ENCODE measurements around the gene STARD7. TPM values are rescaled to one million over a fixed set of nuclear protein-coding genes. Genes with fewer than 3 reads are reported as not detected.
"Not testable (repeated sequence)": the region's sequence is repeated elsewhere in the genome, so short reads cannot be mapped to it uniquely, and the experiment has no call there.

STARD7 gene
- polyA plus RNA-seq, 3 donors: 142 to 163 (median 144) TPM

DNA sequence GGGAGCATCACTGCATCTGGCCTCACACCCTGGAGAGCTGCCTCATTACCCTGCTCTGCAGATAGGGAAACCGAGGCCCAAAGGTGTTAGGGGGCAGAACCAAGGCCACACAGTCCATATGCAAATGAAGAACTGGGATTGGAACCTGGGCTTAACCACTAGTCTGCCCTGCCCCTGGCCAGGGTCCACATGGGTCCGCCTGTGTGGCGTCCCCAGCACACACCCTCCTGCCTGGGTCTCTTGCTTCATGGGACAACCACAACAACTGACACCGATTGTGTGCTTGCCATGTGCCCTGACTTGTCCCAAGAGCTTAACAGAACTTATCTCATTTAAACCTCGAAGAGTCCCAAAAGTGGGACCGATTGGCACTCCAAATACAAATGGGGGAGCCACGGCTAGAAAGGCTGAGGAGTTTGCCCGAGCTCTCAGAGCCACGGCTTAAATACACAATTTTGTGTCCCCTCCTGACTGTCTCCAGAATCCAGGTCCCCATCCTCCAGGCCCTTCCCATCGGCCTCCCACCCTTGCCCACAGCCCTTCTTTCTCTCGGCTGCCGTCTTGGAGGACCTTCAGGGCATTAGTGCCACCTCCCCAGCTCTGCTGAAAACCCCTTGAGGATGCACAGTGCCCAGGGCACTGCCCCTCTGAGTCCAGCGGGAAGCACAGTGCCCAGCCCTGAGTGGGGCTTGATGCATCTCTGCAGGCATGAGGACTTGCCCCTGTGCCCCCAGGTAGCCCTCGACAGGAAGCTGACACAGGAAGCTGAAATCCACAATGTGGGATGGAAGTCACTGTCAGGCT is 57.6 kb downstream of the STARD7 start:
- DNase-seq: no peak

DNA sequence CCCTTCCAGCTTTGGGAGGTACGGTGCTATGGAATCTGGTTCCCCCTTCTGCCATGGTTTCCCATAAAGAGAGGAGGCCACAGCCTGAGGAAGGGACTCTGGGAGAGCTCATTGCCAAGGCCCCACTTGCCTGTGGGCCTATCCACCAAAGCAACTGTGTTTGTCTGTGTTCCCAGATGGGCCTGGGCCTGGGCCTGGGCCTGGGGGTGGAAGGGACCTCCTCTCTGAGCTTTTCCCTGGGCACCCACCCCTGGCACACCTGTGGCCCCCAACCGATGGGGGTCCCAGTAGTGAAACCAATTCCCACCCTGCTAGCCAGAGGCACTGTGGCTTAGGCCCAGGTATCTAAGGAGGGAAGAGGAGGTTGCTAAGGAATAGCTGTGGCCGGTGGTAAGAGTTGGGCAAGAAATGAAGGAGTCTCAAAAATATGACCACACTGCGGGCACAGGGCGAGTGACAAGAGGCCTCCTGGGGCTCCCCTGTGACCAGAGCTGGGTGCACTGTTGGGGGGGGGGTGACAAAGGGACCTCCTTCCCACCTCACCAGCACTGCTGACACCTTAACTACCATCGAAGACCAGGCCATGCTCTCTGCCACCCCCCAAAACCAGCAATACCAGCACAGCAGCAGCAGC is 58.5 kb downstream of the STARD7 start:
- no peak for DNase-seq

DNA sequence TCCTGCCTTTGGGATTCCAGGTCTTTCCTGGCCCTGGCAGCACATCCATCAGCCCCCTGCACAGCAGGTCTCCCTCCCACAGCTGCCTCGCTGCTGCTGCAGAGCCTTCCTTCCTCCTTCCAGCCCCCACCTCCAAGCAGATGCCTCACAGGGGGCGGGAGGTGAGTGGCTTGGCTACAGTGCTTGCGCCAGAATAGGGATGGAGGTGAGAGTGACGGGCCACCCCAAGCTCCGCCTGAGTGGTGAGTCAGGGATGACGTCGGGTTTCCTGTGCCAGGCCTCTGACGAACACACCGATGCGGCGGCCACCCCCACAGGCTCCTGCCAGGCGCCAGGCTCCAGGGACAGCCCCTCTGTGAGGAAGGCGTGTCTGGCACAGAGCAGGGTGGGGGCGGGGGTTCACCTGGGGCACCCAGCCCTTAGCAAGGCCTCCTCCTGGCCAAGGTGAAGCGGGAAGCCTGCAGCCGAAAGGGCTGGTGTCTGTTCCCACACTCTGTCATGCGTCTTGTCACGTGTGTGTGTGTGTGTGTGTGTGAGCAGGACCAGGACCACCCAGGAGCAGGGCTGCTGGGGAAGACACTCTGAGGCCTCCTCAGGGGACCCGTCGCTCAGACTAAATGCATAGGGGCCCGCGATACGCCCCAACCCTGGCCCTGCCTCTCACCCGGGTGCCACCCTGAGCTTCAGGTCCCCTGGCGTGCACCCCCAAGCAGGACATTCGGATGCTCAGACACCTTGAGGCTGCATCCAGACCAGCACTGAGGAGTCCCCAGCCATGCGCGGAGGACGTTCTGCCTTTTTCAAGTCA is 60.0 kb downstream of the STARD7 start:
- peak; percentile 80 for DNase-seq

DNA sequence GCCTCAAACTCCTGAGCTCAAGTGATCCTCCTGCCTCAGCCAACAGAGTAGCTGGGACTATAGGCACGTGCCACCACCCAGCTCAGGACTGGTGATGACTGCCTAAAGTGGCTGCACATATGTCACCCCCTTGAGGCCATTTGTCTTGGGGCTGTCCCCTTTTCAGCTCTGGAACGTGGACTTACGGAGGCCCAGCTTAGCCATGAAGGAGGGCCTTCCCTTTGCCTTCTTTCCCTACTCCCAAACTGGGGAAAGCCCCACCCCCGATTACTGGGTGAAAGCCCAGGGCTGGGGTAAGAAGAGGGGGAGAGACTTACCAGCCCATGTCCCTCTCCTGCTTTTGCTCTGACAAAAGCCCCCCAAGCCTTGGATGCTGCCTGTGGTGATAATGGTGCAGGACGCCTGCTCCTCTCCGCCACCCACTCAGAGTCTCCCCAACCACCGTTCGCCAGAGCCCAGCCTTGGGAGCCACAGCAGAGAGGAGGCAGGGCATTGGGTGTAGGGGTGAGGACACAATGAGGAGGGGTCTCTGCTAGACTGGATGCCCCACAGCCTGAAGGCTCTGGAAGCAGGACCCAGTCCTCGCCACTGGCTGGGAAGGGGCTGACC is 60.9 kb downstream of the STARD7 start:
- no peak for DNase-seq

DNA sequence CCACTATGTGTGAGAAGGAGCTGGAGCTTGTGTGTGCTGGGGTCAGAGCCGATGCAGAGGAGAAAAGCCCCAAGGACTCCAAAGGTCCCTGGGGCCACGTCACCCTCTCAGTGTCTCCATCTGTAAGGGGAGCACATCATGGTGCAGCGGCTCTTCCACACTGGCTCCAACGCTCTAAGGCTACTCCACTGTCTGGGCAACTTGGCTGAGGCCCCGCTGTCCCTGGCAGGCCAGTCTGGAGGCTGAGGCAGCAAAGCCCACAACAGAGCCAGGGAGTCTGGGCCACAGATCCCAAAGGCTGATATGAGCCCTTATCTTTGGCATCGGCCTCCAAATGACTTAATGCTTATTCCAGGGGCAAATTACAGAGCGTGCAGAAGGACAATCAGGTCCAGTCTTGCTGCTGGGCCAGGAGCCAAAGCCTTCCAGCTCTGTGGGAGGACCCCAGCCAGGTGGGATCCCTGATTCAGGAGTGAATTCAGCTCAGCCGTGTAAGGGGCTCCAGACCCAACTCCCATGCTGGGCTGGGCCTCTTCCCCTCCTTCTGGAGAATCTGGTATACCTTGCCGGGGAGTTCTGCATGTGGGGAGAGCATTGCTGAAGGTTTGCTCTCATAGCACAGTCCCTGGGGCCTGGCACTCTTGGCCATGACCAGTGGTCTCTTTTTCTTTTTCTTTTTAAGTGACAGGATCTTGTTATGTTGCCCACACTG is 61.6 kb downstream of the STARD7 start:
- DNase-seq: no peak

DNA sequence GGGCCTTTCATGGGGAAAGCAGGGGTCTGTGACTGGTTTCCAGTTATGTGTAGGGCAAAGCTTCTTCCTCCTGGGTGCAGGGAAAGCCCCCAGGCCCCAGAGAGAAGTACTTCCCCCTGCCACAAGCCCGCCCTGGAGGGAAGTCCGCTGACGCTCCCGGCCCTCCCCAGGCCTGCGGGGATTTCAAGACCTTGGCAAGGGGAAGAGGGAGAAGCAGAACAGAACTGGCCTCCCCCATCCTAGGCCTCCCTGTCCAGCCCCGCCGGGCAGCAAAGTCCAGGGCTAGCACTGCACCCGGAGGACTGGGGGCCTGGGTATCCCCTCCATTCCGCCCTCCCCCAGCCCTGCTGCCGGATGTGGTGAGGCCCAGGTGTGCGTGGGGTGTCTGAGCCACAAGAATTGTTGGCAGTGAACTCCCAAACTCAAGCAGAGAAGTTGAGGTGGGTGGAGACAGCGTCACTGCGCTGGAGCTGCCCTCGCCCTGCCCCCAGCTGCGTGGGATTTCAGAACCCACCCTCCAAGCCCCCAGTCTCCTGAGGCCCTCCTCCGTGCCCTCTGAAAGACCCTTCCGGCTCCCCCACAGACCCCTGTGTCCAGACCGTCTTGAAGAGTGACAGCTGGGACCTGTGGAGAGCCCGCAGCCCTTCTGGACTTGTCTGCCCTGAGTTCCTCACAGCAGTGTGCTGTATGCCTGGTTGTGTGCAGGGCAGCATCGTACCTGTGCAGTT is 62.3 kb downstream of the STARD7 start:
- DNase-seq: no peak

DNA sequence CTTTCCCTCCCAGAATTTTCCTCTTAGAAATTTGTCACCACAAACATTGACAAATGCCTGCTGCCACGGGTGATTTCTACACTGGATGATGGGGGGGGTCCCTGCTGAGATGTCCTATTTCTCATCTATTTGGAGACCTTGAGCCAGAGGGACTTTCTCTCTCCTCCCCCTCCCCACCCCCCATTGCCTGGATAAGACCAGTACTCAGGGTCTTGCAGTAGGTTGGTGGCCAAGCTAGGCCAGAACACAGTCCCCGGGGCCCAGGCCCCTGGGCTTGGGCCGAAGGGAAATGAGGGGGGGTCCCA is 62.8 kb downstream of the STARD7 start:
- DNase-seq: no peak

DNA sequence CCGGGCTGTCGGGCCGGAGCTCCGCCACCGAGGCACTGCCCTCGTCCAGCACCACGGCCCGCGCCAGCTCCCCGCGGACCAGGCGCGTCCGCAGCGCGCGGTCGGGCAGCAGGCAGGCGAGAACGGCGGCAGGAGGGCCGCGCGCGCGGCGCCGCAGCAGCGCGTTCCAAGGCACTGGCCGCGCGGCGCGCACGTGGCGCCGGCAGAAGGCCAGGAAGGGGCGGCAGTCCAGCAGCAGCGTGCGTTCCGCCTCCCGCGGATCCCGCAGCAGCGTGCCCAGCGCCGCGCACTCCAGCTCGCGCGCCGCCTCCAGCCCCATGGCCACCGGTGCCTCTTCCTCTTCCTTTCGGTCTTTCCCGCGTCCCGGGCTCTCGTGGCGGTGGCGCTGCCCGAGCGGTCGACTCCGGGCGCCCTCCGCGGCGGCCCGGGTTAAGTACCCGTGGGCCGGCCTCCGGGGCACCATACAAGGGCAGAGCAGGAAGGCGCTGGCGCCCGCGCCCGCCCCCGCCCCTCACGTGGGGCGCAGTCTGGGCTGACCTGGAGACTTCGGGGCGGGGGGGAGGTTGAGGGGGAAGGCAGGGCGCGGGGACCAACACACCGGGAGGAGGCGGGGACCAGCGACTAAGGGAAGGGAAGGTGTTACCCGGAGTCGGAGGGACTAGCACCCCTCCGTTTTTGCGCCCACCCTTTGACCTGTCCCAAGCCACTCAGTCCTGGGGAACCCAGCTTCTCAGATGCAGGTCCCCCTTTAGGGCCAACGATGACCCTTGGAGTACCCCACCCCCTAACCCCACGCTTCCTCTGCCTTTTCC is 63.4 kb downstream of the STARD7 start, which contains the start of gene DUSP2:
DUSP2 (minus strand) TSS at position 405 of the 812 bp plus-strand sequence; CDS start at position 319, 86 bp downstream.
- DNase-seq: no peak

DNA sequence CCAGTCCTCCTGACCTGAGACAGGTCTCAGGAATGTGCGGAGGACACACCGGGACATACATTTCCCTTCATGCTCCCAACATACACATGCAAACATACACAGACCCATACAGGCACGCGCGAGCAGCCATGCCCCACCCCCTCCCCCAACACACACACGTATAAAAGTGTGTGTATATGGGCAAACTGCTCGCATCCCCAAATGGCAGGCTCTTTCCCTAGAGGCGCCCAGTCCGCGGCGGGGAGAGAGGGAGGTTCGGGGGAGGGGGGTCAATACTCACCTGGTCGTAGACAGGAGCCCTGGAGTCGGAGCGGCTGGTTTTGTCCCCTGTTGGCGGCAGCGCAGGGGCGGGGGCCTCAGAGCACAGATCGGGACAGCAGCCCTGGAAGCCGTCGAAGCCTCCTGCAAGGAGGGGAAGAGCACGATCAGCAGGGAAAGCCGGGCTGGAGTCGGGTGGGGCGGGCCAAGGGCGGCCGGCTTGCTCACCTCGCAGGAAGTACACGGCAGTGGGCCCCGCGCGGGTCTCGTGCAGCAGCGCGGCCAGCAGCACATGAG is 64.1 kb downstream of the STARD7 start:
- DNase-seq: no peak

DNA sequence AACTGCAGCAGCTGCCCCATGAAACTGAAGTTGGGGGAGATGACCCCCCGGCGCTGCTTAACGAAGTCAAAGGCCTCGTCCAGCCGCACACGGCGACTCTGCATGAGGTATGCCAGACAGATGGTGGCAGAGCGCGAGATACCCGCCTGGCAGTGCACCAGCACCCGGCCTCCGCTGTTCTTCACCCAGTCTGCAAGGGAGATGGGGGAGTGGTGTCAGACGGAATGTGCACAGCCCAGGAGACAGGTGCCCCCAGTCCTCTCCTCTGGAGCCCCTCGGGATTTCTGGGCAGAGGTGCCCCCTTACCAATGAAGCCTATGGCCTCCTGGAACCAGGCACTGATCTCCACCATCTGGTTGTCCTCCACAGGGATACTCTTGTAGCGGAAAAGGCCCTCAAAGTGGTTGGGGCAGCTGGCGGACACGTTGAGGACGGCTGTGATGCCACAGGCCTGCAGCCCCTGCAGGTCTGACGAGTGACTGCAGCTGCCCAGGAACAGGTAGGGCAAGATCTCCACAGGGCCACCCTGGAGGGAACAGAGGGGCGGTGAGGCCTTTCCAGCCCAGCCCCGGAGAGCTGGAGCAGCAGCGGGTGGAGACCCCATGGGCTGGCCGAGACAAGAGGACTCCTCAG is 64.7 kb downstream of the STARD7 start:
- no peak for DNase-seq

DNA sequence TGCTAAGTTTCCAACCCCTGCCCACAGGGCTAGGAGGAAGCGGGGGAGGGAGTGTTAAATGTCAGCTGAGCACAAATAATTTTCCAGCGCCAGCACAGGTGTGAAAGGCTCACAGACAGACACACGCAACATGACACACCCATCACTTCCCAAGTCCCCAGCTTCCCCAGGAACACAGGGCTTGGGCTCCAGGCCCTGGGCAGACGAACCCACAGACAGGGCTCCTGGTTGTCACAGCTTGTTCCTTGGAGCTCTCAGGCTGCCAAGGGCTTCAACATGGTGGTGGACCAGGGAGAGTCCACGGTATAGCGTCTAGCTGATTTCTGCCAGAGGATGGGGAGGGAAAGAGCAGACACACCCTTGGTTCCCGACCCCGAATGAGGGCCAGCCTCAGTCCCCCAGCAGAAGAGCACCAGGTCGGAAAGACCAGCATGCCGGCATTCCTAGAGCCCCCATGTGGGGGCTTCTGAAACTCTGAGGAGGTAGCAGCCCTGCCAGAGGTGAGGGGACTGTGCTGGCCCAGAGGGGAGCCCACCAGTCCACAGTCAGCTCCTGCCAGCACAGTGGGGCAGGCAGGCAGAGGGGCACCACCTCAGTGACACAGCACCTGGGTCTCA is 65.3 kb downstream of the STARD7 start:
- no peak for DNase-seq

DNA sequence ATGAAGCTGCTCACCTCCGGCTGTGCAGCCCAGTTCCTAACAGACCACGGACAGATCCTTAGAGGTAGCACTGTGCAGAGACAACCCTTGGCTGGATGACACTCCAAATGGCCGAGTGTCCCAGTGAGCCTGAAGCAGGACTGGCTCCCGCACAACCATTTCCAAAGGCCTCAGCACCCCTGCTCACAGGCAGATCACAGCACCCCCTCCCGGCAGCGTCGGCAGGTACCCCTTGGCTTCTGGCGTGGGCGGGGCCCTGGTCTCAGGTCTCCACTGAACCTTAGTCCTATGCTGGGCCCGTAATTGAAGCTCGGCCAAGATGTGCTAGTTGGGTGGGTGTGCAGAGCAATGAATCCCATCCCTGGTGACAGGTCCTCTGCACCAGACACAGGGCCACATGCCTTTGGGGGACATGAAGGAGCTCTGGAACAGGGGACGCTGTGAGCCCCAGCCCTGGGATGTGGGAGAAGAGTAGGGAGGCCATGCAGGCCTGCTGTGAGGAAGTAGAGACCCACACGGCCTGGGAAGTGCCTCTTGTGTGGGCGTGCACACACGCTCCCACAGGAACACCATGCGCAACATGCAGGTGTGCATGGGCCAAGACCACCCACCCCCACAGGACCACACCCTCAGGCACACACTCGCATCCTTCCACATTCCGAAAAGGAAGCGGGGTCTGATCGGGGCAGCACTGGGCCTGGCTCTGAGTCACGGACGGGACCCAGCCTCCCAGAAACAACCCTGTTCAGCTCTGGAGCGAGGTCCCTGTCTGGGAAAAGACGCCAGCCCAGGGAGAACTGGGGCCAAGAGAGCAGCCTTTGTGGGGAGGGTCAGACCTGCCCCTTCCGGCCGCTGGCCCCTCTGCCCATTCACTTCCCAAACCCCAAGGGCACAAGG is 66.2 kb downstream of the STARD7 start:
- no peak for DNase-seq

DNA sequence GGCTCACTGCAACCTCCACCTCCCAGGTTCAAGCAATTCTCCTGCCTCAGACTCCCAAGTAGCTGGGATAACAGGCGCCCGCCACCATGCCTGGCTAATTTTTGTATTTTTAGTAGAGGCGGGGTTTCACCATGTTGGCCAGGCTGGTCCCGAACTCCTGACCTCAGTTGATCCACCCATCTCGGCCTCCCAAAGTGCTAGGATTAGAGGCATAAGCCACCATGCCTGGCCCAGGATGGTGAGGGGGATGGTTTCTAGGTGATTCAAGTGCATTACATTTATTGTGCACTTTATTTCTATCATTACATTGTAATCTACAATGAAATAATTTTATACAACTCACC is 67.0 kb downstream of the STARD7 start:
- DNase-seq: not testable (repeated sequence)

DNA sequence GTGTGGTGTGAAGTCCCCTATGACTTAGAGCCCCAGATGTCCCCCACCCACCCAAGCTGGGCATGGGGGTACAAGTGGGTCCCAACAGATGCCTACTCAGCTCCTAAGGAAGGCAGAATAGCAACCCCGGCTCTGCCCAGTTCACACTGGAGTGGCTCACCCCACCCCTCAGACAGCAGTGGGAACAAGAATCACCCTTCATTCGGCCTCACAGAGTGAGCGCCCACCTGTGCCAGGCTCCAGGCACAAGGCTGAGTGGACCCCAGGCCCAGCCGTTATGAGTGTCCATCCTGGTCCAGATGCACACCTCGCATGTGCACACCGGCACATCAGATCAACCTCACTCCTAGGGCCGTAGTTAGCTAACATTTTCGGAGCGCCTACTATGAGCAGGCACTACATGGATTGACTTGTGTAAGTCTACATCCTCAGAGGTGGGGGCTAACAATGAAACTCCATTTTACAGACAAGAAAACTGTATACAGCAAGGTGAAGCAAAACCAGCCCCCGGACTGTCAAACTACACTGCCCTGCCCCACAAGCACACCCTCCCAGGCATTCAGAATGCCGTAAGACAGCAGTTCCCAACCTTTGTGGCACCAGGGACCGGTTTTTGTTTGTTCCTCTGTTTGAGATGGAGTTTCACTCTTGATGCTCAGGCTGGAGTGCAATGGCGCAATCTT is 67.5 kb downstream of the STARD7 start:
- no peak for DNase-seq

DNA sequence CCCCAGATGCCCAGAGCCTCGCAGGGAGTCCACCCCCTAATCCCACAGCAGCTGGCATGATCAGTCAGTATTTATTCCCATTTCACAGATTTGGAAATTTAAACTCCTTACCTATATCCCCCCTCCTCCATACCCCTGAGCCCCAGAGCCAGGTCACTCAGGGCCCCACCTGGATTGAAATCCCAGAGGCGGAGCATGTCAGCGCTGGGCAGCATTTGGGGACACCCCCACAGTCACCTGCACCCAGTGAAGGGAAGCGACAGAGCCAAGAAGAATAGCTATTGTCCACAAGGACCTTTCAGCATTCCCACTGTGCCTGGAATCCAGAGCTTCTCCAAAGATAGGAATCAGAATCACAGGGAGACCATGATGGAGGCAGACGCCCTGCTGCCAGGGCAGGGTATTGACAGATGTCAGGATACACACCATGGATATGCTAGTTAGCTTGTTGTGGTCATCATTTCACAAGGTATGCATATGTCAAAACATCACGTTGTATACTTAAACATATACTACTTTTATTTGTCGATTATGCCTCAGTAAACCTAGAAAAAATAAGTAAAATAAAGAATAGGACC is 69.4 kb downstream of the STARD7 start:
- no peak for DNase-seq
